PC-3 (cell line): ENCODE results near the gene REEP3. TPM values are rescaled to one million over a fixed set of nuclear protein-coding genes. Genes with fewer than 3 reads are reported as not detected.

Source experiments
- ATAC-seq: fragments of 200-7000 bp; cut with Tn5 transposase; 2 replicates; pipeline ENCODE4 v1.9.1; 2020; ENCODE audit warnings: mild to moderate bottlenecking, moderate library complexity
- BruUV-seq: library from RNA; stranded (reverse); fragments of 400-500 nt; replicated peaks from 2 replicates; lab custom pipeline; 2021; lab: Mats Ljungman, UMichigan
- CTCF ChIA-PET: fragments of 300-600 bp; sonication (Branson Sonifier 250); formaldehyde crosslinking; loops from one replicate; lab custom pipeline; 2022; ENCODE audit warnings: antibody characterized with exemption; lab: Charles Lee
- POLR2A ChIA-PET: fragments of 300-600 bp; sonication (Branson Sonifier 250); formaldehyde crosslinking; loops from one replicate; lab custom pipeline; 2022; ENCODE audit warnings: antibody characterized with exemption; ENCODE audit not compliant: unreplicated experiment; lab: Charles Lee
- DNase-seq: peaks from one replicate; pipeline ENCODE4 v3.0.0-alpha.2; 2015
- H2AFZ ChIP-seq: fragments of 300-600 bp; sonication (generic); 2 replicates; pipeline ENCODE4 v1.6.0; 2016; ENCODE audit warnings: antibody characterized with exemption, low read length
- H3F3A ChIP-seq: fragments of 300-600 bp; sonication (generic); one replicate; pipeline ENCODE4 v1.6.0; 2017; ENCODE audit warnings: antibody characterized with exemption, low read length, control low read depth, mild to moderate bottlenecking; ENCODE audit not compliant: unreplicated experiment
- H3K27ac ChIP-seq: fragments of 300-600 bp; sonication (generic); 2 replicates; pipeline ENCODE4 v1.5.1; 2016; ENCODE audit warnings: mild to moderate bottlenecking, low read length
- H3K27me3 ChIP-seq: fragments of 300-600 bp; sonication (generic); 2 replicates; pipeline ENCODE4 v1.6.1; 2016; ENCODE audit warnings: low read length, mixed read lengths
- H3K36me3 ChIP-seq: fragments of 300-600 bp; sonication (generic); 2 replicates; pipeline ENCODE4 v1.6.1; 2016; ENCODE audit warnings: low read depth, mixed run types, low read length, mixed read lengths
- H3K4me1 ChIP-seq: fragments of 300-600 bp; sonication (generic); 2 replicates; pipeline ENCODE4 v1.5.1; 2016; ENCODE audit warnings: low read length; ENCODE audit not compliant: insufficient read depth
- H3K4me2 ChIP-seq: fragments of 300-600 bp; sonication (generic); 2 replicates; pipeline ENCODE4 v1.6.0; 2016; ENCODE audit warnings: low read length
- H3K4me3 ChIP-seq: fragments of 300-600 bp; sonication (generic); 2 replicates; pipeline ENCODE4 v1.5.1; 2016; ENCODE audit warnings: mild to moderate bottlenecking, low read length, mixed read lengths
- H3K79me2 ChIP-seq: fragments of 300-600 bp; sonication (generic); 2 replicates; pipeline ENCODE4 v1.6.1; 2017; ENCODE audit warnings: low read length, mixed read lengths
- H3K9ac ChIP-seq: fragments of 300-600 bp; sonication (generic); 2 replicates; pipeline ENCODE4 v1.6.0; 2016; ENCODE audit warnings: mild to moderate bottlenecking, low read length
- H3K9me2 ChIP-seq: fragments of 300-600 bp; sonication (generic); replicated peaks from 2 replicates; pipeline ENCODE4 v1.6.1; 2016; ENCODE audit warnings: mixed run types, low read length, mixed read lengths
- H3K9me3 ChIP-seq: fragments of 300-600 bp; sonication (generic); 2 replicates; pipeline ENCODE4 v1.6.1; 2016; ENCODE audit warnings: low read length, mixed read lengths
- H4K20me1 ChIP-seq: fragments of 300-600 bp; sonication (generic); 2 replicates; pipeline ENCODE4 v1.6.1; 2016; ENCODE audit warnings: low read length, mixed read lengths
- CTCF ChIP-seq: fragments of 300-600 bp; sonication (generic); conservative IDR thresholded peaks from 2 replicates; pipeline ENCODE4 v1.5.1; 2017; ENCODE audit warnings: antibody characterized with exemption, low read depth, mild to moderate bottlenecking, low read length
- EZH2 ChIP-seq: fragments of 300-600 bp; sonication (generic); IDR thresholded peaks from one replicate; pipeline ENCODE4 v1.6.1; 2017; ENCODE audit warnings: antibody characterized with exemption, mild to moderate bottlenecking, low read length; ENCODE audit not compliant: unreplicated experiment
- EZH2phosphoT487 ChIP-seq: fragments of 300-600 bp; sonication (generic); IDR thresholded peaks from 2 replicates; pipeline ENCODE4 v1.6.1; 2018; ENCODE audit warnings: mild to moderate bottlenecking, antibody characterized with exemption, low read length, borderline replicate concordance
- intact Hi-C: fragments of 100-400 bp; cut with micrococcal nuclease; formaldehyde crosslinking; loops from 2 replicates; pipeline ENCODE4 v1.9.0; 2023
- total RNA-seq: library from RNA; depleted of rRNA; stranded (reverse); fragments of >200 nt; gene quantifications from 2 replicates; pipeline ENCODE4 v1.2.3, GENCODE V29; 2014

Gene REEP3
- total RNA-seq, 1 experiment from 2014 or later: 75.2 TPM

GRCh38 chr10:63608511-63608910, 87.3 kb downstream of the REEP3 start:
- H2AFZ ChIP-seq: no peak overlapping the region
- no peaks in the 10 kb centered on the region for H3K9me3 ChIP-seq
- H3F3A ChIP-seq: no peaks in the 10 kb centered on the region
- no peak overlapping the region for H3K4me2 ChIP-seq
- H3K4me1 ChIP-seq: peaks cover 18% of the 10 kb centered on the region
- ChIA-PET POLR2A (interaction anchor here (0.6 kb wide), 1 partner anchor 57 kb away, joined by 4 read pairs; no protein-coding TSS in a partner anchor), CTCF (no interaction called here)
- TF ChIP-seq EZH2phosphoT487 (no peak), CTCF (no peak), EZH2 (no peak)
- BruUV-seq: no TSS peak
- H3K9ac ChIP-seq: no peak overlapping the region
- no peak overlapping the region for H3K27ac ChIP-seq
- DNase-seq (no peak), ATAC-seq (no peak)
- no peaks in the 10 kb centered on the region for H3K79me2 ChIP-seq
- no peaks in the 10 kb centered on the region for H3K27me3 ChIP-seq
- no peaks in the 10 kb centered on the region for H4K20me1 ChIP-seq
- no peaks in the 10 kb centered on the region for H3K9me2 ChIP-seq
- no peaks in the 10 kb centered on the region for H3K36me3 ChIP-seq
- no peak overlapping the region for H3K4me3 ChIP-seq
- intact Hi-C loops: no loop called here

DNA sequence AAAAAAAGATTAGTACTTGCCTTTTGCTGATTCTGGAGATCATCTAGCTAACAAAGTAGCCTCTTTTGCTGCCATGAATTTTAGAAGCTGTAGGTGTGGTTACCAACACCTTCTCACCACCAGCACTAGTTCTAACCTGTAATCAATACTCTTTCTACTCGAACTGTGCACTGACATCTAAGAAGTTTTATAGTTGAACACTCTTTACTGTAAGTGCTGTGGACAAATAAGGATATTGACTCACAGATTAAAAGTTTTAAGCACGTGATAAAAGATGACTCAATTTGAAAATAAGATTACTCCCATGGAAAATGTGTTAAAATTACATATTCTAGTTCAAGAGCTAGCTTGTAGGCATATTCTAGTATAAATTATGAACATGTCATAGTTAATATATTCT, 89.9 kb downstream of the REEP3 start:
- TF ChIP-seq CTCF (no peak), EZH2 (no peak), EZH2phosphoT487 (no peak)
- Histone ChIP-seq H2AFZ (no peak overlapping the region), H3K36me3 (peaks cover 8% of the 10 kb centered on the region; the same call in 1 of the 2 replicates), H3K4me2 (peak overlapping the region; percentile 1; the same call in 1 of the 2 replicates), H3K27ac (peak overlapping the region; percentile 14; the same call in 1 of the 2 replicates), H3K4me1 (peaks cover 9% of the 10 kb centered on the region), H3K4me3 (no peak overlapping the region), H4K20me1 (no peaks in the 10 kb centered on the region), H3K9me2 (no peaks in the 10 kb centered on the region), H3K9ac (no peak overlapping the region), H3K79me2 (no peaks in the 10 kb centered on the region), H3K9me3 (no peaks in the 10 kb centered on the region), H3F3A (no peaks in the 10 kb centered on the region), H3K27me3 (no peaks in the 10 kb centered on the region)
- intact Hi-C loops: loop anchor here (1.0 kb wide), 1 partner anchor 18 kb away; no protein-coding TSS in a partner anchor
- ChIA-PET CTCF (no interaction called here), POLR2A (interaction anchor here (0.6 to 0.7 kb wide), 3 partner anchors 23 to 57 kb away, joined by 3 to 6 read pairs (median 4); no protein-coding TSS in a partner anchor)
- peak; percentile 91 for ATAC-seq
- no TSS peak for BruUV-seq
- DNase-seq: peak; percentile 64

DNA sequence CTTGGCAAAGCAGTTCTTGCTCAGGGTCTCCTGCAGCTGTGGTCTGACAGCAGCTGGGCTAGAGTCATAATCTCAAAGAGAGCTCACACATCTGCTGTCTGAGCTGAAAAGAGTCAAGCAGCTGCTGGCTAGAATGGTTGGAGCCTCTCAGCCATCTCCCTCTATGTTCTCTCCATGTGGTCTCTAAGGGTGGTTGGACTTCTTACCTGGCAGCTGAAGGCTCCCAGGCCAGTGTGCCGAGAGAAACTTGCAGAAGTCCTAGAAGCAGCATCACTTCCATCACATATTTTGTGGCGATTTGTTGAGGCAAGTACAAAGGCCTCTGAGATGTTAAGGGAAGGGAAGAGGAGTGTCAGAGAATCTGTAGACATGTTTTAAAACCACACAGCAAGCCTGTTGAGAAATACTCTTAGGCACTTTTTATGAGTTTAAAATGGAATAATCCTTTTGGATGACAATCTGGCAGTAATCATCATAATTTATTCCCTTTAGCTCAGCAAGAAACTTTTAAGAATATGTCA, 93.2 kb downstream of the REEP3 start:
- TF ChIP-seq EZH2: no peak
- TF ChIP-seq CTCF: no peak
- Histone ChIP-seq H3K36me3 (peaks cover 15% of the 10 kb centered on the region; the same call in 1 of the 2 replicates), H3K27ac (no peak overlapping the region), H3K9me3 (no peaks in the 10 kb centered on the region), H3K4me2 (no peak overlapping the region), H3F3A (no peaks in the 10 kb centered on the region), H3K4me3 (no peak overlapping the region), H3K4me1 (peaks cover 9% of the 10 kb centered on the region), H2AFZ (no peak overlapping the region), H3K79me2 (no peaks in the 10 kb centered on the region), H3K9me2 (no peaks in the 10 kb centered on the region), H4K20me1 (no peaks in the 10 kb centered on the region), H3K9ac (no peak overlapping the region), H3K27me3 (no peaks in the 10 kb centered on the region)
- ATAC-seq: no peak
- intact Hi-C loops: no loop called here
- POLR2A ChIA-PET: no interaction called here
- CTCF ChIA-PET: no interaction called here
- BruUV-seq: no TSS peak
- no peak for DNase-seq
